ENCODE data around the gene GIMAP8.
A peak's percentile ranks its signal among the peaks of the same experiment; 100 is the strongest.

The GIMAP8 gene

GRCh38 chr7:150450491-150451001 lies at the start of gene GIMAP8:
Gene GIMAP8 (plus strand): TSS chr7:150450630. CDS start chr7:150466699, 16,069 bp downstream.
- peak; percentile 14 to 38 for DNase-seq

GRCh38 chr7:150400788-150401423 lies 49.5 kb upstream of the GIMAP8 start:
- no peak for DNase-seq

GRCh38 chr7:150401424-150401790 lies 49.0 kb upstream of the GIMAP8 start:
- no peak for DNase-seq

DNA sequence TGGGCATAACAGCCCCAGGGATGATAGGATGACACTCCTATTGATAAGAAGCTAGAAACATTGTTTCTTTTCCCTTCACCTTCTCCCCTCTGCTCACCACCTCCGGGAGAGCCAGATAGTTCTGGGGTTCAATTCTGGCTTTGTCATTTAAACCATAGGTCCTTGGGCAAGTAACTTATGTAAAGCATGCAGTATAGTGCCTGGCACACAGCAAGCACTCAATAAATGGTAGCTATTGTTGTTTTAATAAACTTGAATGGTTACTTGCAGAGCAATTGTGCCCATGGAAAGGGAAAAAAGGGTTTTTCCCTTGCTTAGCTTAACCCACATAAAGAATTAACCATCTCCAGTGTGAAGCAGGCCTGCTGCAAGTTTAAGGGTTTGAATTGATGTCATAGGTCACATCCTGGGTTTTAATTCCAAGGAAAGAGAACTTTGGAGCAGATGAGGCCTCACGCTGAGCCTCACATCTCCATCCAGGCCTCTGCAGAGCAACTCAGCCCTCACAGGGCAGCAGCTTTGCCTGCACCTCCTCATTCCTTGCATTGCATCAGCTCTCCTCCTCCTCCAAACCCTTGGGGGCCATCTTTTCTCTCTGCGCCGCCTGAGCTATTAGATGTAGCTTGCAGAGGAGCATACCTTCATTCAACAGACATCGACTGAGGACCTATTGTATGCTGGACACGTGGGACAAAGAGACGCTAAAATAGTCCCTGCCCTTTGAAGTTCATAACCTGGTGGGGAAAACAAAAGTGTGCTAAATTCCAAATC lies 48.4 kb upstream of the GIMAP8 start:
- no peak for DNase-seq

DNA sequence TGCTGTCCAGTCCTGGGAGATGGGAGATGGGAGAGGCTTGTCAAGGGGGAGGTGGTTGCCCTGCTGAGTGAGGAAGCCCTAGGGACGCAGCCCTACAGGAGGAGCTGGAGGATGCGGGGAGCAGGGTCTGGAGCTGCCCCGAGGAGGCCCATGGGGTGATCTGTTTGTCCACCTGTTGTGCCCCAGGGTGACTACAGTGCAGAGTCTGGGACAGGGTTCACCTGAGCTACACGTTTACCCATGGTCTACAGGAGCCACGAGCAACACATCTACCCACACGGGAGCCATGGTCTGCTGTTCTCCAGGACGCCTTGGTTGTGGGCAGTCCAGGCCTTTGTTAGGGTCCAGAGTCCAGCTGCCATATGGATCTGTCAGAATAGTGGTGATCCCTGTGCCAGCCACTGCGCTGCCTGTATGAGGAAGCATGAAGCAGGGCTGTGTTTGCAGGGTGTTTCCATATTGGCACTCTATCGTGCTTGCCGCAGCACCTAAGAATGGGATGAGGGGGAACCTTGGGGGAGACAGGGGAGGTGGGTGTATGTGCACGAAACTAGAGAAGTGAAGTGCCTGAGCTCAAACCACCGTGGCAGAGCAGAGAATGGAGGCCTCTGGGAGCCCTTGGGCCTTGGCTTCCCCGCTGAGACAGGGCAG lies 47.6 kb upstream of the GIMAP8 start:
- DNase-seq = no peak

GRCh38 chr7:150403376-150404171 lies 46.9 kb upstream of the GIMAP8 start:
- no peak for DNase-seq

- no peak for DNase-seq
Measured at GRCh38 chr7:150404172-150404804, 46.1 kb upstream of the GIMAP8 start.

- peak; percentile 87 to 93 for DNase-seq
Measured at GRCh38 chr7:150404805-150405583, 45.4 kb upstream of the GIMAP8 start.

GRCh38 chr7:150405584-150406311 lies 44.7 kb upstream of the GIMAP8 start:
- peak in 1 of 2 donors; percentile 55 for DNase-seq

GRCh38 chr7:150406312-150406566 lies 44.2 kb upstream of the GIMAP8 start:
- DNase-seq = no peak

GRCh38 chr7:150406567-150407421 lies 43.6 kb upstream of the GIMAP8 start:
- no peak for DNase-seq

- no peak for DNase-seq
Measured at GRCh38 chr7:150407588-150408392, 42.6 kb upstream of the GIMAP8 start.

- DNase-seq = no peak
Measured at GRCh38 chr7:150408393-150409299, 41.8 kb upstream of the GIMAP8 start.

GRCh38 chr7:150409300-150410030 lies 41.0 kb upstream of the GIMAP8 start:
- DNase-seq = no peak

DNA sequence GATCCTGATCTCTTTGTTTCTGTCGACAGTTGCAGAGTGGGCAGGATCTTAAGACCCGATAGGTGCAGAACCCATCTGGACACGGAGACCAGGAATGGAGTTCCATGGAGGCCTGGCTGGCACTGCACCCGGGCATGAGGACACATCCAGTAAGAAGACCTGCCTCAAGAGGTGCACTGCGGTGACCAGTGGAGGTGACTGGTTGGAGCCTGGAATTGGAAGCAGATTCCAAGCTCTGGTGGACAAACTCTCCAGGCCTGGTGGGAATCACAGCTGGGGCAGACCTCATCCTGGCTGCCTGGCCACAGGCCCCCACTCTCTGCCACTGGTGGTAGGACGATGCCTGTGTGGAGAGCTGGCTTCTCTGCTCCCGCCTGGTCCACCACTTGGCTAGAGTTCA lies 40.3 kb upstream of the GIMAP8 start:
- no peak for DNase-seq

DNA sequence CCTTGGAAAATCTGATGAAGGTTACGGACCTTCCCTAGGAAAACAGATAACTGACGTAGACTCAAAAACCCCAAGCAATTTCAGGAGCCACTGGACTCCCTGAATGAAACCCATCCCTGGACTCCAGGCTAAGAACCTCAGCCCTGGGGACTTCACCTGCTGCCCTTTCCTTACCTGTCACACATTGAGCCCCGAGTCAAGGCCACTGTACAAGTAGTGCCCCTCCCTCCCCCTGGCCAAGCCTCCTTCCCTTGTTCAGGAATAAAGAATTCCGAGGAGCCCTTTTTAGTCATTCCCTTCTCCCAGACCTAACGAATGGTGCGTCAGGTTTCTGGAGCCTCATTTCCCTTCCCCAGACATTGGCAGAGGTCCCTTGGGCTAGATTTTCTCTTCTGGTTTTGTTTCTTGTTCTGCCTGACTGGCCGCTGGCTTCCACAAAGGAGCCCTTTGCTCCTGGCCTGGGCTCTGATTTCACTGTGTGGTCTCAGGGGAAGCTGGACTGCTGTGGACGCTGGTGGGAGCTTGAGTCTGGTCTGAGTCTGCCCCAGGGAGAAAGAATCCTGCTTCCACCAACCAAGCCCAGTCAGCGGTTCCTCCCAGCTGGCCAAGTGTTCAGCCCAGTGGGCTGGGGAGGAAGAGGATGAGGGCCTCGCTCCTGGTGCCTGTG lies 39.6 kb upstream of the GIMAP8 start:
- peak in 1 of 2 donors; percentile 10 for DNase-seq

DNA sequence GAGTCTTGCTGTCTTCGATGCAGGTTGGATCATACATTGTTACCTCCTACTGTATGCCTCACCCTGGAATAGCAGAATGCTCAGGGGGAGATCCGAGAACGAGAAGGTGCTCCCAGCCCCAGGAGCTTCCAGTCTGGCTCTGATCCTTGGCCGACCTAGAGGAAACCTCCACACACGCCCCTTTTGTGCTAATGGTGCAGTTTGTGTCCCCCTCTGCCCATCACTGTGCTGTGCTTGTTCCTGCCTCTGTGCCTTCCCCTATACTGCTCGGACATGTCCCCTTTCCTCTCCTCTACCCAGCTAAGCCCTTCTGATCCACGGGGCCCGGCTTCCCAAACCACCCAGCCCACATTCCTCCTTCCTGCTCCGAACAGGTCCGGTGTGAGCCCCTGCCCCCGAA lies 38.8 kb upstream of the GIMAP8 start:
- no peak for DNase-seq

All from hippocampal formation (tissue), 2 donors.